Right hindlimb (tissue), 1 donor: ENCODE measurements around the gene CSTPP1.
A peak's percentile ranks its signal among the peaks of the same experiment; 100 is the strongest.

Source experiments
- DNase-seq: peaks from one replicate; pipeline ENCODE4 v3.0.0-alpha.2; 2018

Gene CSTPP1

DNA sequence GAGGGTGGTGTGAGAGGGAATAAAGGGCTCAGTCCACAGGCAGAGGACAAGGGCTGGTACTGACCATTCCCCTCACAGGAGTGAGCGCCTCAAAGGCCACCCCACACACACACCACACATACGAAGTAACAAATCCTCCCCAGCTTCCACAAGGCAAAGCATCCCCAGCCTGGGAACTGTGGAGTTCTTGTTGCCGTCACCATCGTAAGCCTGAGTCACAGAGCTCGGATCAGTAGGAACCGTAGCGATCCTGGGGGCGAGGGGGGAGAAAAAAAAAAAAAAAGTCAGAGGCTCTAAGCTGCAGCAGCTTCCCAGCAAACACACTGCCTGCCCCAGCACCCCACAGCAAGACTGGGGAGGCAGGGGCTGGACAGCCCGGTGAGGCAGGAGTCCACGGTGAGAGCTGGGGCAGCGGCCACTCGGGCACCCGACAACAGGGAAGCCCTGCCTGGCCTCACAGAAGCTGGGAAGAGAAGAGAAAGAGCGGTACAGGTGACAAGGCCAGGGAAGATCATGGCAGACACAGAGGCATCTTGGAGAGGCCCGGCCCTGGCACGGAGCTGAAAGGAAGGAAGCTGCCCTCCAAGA lies 228.8 kb downstream of the CSTPP1 start:
- DNase-seq, result no peak

DNA sequence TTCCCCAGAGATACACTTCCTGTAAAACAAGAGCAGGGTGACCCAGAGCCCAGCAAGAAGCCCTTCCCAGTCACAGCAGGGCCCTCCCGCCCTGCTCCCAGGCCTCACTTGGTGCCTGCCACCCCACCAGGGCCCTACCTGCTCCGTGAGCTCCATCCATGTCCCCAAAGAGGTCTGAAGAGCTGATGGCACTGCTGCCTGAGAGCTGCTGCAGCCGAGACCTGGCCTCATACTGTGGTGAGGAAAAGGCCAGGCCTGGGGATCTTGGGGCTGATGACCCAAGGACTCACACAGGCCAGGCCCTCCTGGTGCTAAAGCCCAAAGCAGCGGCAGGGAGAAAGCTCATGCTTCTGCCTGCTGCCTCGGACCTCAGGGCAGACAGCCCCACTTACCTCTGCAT lies 229.8 kb downstream of the CSTPP1 start:
- DNase-seq, result no peak

DNA sequence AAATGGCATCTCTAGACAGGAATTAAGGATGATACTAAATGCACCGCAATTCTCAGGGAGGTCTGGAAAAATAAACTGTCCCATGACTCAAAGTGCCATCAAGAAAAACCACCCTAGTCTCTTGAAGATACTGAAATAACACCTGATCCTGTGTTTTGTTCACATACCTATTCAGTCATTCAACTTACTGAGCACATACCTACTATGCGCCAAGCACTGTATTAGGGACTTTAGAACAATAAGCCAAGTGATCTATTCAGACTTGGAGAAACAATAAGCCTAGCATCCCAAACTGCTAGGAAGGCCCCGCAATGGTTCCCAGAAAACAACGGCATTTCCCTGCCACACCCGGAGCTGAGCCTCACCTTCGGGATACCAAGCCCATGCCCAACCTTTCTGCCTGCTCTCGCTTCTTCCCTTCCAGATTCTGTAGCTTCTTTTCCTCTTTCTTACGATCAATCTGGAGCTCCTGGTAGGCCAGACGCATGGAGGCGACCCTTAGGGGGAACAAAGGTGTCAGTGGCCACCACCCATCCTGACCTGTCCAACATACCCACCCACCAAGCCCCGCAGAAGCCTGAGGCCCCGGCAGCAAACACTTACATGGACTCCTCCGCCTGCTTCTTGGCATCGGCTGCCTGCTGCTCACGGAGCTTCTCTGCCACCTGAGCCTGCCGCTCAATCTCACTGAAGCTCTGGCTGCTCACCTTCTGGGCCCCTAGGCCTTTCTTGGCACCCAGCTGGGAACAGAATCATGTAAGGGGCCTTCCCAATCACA lies 234.7 kb downstream of the CSTPP1 start:
- DNase-seq, result no peak

DNA sequence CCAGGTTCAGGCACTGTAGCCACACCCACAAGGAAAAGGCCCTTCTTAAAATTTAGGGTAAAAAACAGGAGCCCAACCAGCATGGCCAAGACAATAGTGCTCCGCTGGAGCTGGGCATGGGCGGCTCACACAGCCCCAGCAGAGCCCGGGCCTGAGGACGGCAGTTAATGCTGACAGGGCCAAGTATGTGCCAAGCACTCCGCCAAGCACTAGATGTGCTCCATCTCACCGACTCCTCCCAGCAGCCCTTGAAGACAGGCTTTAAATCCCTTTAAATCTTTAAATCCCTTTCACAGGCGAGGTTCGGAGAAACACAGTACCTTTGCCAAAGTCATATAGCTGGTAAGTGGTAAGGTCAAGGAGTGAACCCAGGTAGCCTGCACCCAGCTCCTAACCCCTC lies 235.3 kb downstream of the CSTPP1 start:
- DNase-seq, result no peak

DNA sequence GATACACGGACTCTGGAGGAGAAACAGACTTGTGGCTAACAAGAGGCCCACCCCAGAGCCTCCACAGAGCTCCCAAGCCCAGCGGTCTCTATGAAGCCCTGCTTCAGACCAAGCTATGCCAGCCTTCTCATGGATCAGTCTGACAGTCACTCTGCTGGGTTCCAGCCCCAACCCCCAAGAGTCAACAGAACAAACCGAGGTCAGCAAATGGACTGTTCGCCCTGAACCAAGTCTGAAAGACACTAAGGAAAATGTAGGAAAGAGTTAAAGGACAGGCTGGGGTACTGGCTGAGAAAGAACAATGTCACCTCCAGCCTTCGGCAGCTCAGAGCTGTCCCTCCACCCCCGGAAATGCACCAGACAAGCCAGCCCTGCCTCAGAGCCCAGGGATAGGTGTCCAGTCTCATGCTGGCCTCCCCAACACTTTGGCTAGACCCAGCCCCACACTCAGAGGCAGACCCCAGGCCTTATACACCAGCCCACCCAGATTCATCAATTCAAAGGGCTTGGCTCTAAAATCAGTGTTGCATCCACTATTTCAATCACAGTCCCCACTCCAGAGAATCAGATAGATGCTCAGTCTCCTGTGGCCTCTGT lies 236.3 kb downstream of the CSTPP1 start:
- no peak for DNase-seq

DNA sequence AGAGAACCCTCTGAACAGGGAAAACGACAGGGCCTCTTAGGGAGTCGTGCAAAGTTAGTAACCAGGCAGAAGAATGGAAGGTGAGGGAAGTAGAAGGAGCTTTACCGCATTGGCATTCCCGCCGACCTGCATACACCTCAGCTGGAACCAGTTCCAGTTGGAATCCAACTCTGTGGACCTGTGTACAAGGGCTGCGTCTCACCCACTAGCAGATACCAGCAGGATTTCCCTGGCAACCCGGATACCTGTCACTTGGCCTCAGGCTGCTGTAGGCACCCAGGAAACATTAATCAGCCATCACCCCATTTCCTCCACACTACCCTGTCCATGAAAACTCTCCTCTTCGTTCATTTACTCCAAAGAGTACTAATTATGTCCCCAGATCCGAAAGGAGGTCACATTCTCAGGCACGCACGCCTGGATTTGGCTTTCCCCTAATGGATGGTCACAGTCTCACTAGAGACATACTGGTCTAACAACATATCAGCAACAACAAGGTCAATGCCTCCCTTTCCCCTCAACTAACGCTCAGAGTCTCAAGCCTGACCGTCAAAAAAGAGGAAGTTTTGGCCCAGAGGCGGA lies 239.3 kb downstream of the CSTPP1 start:
- no peak for DNase-seq

DNA sequence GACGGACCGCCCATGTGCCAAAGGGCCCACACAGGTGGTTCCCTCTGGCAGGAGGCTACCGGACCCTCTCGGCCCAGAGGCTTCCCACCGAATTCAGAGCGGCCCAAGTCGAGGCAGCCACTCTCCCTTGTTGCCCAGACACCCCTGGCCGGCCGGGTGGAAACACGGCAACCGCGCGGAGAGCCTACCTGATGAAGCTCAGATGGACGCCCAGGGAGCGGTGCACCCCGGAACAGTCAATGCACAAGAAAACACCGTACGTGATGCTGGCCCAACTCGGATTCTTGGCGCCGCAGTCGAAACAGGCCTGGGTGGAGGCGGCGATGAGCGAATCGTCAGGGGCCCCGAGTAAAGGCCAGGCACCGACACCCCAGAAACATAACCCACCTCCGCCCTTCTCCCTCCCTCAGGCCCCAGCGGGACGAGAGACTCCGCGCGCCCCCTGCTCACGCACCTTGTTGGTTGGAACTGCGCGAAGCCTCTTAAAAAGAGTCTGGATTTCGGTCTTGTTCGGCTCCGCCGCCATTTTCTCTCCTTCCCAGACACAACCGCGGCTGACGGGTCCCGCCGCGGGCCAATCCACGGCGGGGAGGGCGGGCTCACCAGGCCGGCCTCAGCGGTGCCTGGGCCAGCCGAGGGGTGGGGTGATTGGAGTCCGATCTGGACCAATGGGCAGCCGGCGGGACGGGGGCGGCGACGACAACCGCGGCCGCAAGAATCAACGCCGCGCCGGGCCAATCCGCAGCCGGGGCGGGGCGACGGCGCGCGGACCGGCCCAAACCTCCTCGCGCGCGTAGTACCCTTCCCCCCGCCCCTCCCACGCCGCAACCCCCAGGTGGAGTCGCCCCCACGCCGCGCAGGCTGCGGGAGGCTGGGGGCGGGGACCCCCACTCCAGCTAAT lies 240.0 kb downstream of the CSTPP1 start, which contains the start of gene ARFGAP2:
ARFGAP2 (minus strand) TSS at position 552 of the 901 bp plus-strand sequence; CDS start at position 526, 26 bp downstream.
- DNase-seq, result peak; percentile 98

DNA sequence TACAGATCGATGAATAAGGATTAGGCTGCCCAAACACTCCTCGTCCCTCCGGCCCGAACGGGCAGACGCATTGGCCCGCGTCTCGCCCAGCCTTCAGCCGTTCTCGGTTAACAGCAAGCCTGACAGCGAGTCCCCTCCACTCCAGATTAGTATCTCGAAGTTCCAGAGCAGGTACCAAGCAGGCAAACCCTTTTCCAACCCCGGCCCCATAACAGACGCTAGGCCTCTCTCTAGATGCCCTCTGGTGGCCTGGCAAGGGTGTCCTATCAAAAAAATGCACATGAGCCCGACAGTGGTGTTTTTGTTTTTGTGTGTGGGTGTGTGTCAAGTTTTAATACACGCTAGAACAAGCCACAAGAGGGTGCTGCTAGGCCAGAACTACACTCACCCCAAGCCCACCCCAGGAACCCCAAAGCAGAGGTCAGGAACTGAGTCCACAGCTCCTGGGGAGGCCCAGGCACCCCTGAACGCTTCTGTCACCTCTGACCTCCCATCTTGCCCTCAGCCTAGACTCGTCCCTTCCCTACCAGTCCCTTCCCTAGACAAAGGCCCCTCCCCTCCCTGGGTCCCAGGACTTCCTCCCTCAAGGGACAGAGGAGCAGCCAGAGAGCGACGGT lies 240.8 kb downstream of the CSTPP1 start:
- peak; percentile 82 for DNase-seq

DNA sequence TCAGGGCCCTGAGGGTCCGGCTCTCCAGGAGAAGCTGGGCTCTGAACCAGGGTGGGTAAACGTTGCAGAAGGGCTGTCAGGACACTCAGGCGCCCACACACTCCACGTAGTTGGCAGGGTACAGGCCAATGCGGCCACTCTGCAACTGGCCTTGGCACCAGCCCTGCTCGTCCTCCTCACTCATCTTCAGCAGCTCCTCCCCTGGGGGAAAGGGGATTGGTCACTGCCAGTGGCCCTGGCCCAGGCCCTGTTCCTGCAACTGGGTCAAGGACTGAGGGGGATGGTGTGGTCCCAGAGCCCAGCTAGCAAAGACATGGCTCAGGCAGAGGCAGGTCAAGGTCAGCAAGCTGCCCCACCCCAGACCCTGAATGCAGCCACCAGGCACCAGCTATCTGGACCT lies 241.3 kb downstream of the CSTPP1 start:
- no peak for DNase-seq

DNA sequence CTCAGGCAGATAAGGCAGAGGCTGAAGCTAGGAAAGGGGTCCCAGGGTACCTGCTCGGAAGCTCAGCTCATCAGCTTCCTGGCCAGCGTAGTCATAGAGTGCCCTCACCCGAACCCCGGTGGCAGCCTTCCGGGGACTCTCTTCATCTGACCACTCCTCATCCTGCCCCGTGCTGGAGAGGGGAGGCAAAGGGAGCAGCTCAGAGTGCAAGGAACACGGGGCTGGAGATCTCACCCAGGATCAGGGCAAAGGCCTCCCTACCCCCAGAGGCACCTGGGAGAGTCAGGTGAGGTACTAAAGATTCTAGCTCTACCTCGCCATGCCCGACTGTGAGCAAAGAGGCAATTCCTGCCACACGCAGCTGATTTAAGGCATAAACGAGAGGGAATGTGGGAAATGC lies 241.8 kb downstream of the CSTPP1 start:
- DNase-seq, result no peak

DNA sequence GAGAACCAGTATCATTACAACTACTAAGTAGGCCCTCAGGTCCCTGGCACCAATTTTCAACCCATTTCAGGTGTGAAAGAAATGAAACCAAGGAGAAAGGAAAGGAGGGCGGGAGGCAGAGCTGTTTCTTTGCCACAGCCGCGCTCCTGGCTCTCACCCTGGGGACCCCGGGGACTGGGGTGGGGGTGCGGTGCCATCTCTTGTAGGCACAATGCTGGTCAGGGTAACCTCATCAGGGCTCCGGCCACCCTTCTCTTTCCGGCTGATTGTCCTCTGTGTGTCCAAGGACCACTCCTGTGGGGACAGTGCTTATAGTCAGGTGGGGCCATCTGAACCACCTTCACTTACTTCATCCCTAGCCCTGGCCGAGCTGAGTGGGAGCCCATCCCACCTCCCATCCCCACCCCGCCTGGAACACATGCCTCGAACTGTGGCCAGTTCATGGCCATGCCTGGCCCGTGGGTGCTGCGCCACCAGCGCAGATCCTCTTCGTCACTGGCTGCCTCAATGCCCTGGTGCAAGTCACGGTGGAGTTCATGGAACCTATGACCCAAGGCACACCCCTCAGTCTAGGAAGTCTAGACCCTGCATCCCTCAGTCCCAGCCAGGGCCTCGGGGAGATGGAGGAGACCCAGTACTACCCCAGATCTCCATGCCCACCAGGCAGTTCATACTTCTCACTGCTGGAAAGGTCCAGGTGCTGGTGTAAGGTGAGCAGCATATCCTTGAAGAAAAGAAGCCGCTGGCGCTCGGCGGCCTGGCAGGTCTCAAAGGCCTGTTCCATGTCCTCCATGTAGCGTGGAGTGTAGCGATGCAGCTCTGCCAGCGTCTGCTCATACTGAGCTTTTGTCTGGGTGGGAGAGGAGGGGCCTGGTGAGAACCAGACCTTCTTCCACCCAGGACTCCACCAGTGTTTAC lies 242.4 kb downstream of the CSTPP1 start:
- no peak for DNase-seq

DNA sequence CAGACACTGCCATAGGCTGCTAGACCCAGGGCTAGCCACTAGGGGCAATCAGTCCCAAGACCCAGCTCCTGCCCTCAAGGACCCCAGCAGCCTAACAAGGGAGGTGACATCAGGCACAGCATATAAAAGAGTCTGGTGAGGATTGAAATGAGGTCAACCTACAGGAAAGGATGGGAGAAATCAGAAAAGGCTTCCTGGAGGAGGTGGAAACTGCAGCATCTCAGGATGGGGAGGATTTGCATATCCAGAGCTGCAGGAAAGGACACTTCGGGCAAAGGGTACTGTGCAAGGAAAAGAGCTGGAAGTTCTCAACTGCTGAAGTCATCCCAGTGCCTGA lies 243.1 kb downstream of the CSTPP1 start:
- no peak for DNase-seq

DNA sequence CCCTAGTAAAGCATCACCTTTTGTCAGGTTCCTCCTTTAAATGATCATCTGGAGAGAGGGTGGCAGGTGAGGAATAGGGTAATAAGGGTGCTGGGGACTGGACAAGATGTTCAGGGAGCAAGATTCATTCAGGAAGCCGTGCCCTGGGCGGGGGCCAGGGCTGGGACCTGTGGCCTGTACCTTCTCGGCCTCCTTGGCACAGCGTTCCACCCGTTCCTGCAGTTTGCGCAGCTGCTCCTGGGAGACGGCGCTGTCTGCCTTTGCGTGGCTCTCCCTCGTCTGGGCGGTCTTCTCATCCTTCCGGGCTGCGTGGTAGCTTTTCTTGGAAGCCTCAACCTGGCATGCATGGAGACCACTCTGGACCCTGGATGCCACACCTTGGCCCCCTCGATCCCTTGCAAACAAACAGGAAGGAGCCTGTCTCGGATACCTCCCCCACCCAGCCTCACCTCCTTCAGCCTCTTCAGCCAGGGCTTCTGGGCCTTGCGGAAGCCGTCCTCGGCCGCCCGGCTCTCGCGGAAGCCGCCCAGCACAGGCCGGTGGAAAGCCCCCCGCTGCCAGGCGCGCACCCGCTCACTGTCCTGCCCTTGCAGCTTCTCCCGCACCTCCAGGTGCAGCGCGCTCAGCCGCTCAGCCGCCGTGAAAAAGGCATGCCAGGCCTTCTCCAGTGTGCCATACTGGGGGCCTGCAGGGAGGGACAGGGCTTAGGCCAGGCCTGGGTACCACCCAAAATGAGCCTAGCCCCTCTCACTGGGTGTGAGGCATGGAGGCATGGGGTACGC lies 243.6 kb downstream of the CSTPP1 start:
- no peak for DNase-seq

DNA sequence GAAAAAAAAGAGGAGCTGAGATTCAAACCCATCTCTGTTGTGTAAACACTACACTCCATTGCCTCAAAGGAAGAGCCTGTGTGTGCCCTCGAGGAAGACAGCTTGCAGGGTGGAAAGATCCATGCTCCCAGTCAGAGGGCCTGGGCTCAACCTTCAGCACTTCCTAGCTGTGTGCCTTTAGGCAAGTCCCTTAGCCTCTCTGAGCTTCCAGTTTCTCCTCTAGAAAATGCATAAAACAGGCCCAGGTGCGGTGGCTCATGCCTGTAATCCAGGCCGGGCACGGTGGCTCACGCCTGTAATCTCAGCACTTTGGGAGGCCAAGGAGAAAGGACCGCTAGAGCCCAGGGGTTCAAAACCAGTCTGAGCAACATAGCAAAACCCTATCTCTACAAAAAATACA lies 244.7 kb downstream of the CSTPP1 start:
- no peak for DNase-seq

DNA sequence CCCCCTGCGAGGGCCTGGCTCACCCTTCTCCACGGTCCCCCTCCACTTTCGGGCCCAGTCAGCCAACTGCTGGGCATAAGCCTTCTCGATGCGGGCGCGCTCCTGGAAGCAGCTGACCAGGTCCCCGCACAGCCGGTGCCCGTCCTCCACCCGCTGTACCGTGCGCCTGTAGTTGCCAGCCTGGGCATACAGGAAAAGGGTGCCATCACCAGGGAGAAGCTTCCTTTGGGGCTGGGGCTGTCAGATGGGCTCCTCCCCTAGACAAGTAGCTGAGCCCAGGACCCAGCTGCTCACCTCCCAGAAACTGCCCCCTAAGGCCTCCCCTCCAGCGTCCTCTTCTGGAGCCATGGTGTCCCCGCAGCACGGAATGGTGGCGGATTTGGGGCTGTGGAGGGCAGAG lies 245.8 kb downstream of the CSTPP1 start:
- DNase-seq, result no peak

DNA sequence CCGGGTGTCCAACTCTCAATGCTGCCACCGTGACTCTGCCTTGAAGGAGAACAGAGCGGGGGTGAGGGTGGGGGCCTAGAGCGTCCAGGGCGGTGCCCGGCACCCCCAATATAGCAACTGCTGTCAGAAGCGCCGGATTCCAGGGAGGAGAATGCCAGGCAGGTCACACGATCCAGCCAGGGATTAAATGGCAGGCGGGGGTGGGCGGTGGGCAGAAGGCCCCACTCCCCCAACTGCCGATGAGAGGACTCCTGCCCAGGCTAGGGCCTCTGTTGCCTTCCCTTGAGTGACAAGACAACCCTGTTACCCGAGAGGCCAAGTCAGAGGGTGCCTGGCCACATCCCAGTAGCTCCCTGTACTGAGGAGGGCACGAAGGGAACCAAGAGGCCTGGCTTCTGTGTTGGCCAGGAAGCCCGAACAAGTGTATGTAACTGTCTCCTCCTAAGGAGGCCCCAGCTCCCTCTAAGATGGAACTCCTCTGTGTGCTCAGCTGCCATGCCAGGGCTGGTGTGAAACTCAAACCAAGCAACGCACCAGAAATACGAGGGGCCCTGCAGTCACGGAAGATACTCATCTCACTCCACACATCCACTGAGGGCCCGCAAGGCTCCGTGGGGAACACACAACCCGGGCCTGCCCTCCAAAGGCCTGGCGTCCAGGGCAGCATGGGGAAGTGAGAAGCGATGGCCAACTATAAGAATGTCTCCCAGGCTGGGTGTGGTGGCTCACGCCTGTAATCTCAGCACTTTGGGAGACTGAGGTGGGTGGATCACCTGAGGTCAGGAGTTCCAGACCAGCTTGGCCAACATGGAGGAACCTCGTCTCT lies 246.7 kb downstream of the CSTPP1 start:
- no peak for DNase-seq

DNA sequence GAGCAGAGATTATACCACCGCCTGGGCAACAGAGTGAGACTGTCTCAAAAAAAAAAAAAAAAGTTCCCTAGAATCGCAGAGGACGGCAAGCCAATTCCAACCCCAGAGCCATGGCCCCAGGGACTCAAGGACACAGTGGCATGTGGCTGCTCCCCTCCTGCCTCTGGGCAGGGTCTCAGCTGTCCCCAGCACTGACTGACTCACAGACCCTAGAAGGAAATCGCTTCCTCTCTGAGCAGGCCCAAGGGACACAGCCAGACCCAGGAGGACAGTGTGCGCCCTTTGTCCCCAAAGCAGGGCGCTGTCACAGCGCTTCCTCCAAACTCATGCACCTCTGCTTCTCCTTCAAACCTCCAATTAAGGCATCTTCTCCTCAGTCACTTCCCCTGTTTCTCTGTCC lies 247.4 kb downstream of the CSTPP1 start:
- DNase-seq, result no peak

DNA sequence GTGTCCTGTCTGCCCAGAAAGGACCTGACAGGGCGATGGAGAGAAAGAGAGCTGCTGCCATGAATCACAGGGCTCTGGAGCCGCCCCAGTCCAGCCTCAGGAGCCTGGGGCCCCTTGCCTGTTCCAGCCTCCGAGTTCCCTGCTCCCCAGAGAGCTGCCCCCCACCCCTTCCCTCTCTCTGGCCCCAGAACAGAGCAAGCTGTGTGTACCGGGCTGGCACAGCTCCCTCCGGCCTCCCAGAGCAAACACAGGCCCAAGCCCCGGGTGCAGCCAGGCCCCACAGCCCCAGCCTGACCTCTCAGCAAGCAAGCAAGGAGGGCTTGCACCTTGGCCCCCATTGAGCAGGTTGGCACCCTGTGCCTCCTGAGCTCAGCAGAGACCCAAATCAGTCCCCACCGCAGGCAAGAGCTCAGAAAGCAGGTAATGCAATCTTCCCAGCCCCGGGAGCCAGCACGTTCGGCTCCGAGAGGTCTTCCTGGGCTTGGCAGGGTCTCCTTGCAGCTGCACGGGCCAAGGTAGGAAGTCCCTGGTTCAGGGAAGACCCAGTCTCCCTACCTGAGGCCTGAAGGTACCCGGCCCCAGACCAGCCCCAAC lies 248.2 kb downstream of the CSTPP1 start:
- peak; percentile 61 for DNase-seq
